Fibroblast of upper back skin (primary cell): ENCODE results near the gene FAM114A2.
A peak's percentile ranks its signal among the peaks of the same experiment; 100 is the strongest.
"Not testable (repeated sequence)": the region's sequence is repeated elsewhere in the genome, so short reads cannot be mapped to it uniquely, and the experiment has no call there.

ENCODE experiments used
- DNase-seq: peaks from one replicate; pipeline ENCODE4 v3.0.0-alpha.2; 2013

Gene FAM114A2

DNA sequence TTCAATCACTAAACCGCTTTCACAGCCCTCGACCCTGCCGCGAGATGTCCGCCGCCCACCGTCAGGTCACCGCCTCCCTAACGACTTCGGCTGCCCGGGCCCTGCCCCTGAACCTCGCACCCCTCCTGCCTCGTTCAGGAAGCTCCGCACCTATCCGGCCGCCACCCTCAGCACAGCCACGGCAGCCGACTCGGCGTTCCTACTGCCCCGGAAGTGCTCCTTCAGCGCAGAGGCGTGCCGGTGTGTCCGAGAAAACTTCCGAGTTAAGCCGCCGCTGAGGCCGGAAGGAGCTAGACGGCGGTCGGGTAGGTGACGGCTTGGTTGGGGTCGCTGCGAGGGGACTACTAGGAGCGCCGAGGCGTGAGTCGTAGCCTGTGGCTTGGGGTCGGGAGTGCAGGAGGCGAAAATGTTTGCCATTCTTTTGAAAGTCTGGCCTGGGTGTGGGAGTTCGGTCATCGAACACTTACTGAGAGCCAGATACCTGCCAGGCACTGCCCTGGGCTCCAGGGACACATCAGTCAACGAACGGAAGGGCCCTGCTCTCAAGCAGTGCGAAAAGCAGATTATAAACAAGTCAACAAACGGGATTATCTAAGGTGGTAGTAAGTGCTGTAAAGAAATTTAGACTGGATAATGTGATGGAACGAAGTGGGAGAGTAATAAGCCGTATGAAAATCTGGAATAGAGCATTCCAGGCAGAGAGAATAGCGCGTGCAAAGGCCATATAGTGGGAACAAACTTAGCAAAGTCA, at the start of gene FAM114A2, which contains the start of gene MFAP3:
TSS of gene FAM114A2 (minus strand) at position 204 of the 751 bp plus-strand sequence. CDS start 3,957 bp downstream, outside the sequence.
TSS of gene MFAP3 (plus strand) at position 261 of the 751 bp plus-strand sequence. CDS start 10,756 bp downstream, outside the sequence.
- DNase-seq = peak; percentile 81

DNA sequence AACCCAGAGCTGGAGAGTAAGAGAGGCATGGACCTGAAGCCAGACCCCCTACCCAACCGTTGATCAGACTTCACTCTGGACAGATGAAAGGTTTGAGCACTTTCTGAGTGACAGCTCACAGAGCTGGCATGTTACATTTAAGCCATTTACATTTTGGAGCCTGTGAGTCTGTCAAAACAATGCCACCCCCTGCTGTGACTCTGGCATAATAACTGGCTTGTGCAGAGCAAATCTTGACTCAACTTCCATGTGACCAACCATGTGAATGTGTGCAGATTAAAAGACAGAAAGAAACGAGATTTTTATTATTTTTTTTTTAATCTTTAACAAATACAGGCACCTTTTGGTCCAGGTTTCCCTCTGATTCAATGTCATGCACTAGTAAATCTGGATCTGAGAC, 48.5 kb upstream of the FAM114A2 start:
- DNase-seq = peak; percentile 57

DNA sequence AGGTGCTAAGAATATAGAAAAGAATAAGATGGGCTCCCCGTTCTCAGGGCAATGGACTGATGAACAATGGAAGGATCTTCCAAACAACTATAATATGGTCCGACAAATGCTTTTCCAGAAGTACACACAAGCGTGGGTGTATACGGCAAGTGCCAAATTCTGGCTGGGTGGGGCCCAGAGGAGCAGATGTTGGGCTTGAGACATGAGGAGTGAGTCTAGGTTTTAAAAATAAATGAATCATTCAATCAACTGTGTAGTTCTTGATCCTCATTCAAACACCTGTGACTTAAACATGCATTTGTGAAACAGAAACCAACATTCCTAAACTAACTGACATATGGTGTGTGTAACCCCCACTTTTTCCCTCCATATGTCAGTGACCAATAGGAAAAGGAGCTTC, 47.9 kb upstream of the FAM114A2 start:
- peak; percentile 32 for DNase-seq

DNA sequence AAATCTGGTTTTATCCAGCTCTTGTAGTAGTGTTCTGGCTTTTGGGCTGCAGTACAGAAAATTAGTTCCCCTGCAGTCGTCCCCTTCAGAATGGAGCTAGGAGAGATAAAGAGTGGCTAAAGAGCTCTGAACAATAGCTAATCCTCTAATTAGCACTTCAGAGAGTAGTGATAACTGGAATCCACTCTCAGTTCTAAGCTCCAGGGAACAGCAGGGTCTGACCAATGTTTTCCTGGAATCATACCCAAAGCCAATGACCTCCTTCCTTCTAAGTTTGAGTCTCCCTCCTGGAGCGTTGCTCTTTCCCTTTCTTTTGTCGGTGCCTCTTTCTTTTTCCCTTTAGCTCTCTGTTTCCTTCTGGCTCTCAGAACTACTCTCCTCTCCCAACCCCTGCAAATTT, 47.4 kb upstream of the FAM114A2 start:
- DNase-seq = no peak

DNA sequence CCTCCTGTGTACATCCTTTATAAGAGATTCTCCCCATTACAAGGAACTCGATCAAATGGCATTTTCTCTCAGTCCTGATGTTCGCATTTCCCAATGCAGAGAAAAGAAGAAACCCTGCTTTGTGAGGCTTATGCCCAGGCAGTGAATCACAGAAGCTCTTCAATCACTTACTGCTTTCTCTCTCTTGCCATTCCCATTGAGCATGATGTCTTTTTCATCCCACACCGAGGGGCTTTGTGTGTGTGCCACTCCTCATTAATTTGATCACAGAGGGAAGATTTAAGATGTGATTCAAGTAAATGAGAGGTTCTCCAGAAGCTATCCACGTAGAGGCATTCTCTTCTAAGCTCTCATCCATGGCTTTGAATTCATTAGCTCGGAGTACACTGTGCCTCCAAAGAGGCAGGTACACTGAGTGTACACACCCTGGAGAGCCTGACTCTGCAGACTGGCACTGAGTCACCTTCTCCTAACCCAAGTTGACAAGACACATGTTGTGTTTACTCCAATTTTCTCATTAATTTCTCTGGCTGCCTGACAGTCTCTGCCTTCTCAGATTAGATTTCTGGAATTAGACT, 45.4 kb upstream of the FAM114A2 start:
- no peak for DNase-seq

DNA sequence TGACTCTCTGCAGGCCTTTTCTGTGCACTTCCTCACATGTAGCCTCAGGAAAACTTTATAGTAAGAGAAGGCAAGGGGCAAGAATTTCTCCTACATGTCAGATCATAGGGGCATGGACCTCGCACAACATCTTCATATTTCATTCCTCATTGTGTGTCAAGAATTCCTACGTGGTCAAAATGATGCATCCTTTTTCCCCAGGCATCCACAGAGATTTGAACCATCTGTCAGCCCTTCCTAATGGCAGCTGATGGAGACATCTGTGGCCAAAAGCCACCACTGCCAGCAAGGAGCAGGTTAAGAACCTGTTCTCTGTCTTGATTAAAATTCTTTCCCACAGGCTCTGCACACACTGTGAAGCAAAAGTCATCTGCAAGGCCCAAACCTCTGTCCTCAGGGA, 42.5 kb upstream of the FAM114A2 start:
- DNase-seq = no peak

DNA sequence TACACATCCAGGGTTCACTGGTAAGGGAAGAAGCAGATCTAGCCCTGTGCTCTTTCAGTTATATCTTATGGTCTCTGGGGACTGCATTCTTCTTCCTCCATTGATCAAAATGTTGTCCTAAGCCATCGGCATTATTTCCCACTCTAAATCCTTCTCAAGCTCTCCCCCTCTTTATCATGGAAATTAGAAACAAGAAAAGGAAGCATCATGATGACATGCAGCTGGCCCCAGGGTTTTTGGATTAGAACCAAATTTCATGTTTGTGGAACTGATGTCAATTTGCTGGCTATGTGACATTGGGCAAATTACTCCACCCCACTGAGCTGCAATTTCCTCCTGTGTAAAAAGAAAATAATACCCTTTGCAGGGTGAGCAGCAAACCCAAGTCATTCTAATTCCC, 39.6 kb upstream of the FAM114A2 start:
- DNase-seq = no peak

DNA sequence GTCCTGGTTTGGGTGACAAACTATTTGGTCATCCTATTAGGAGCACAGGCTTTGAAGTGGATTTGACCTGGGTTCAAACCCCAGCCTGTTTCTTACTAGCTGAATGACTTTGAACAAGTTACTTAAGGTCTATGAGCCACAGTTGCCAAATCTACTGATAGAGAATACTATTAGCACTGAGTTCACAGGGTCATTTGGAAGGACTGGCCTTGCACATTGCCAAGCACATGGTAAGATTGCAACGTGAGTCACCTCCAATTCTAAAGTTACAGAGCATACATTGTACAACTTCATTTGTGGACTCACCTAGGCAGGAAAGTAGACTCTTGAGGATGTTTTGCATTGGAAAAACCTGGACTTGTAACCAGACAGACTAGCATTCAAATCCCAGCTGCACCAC, 39.0 kb upstream of the FAM114A2 start:
- peak; percentile 35 for DNase-seq

DNA sequence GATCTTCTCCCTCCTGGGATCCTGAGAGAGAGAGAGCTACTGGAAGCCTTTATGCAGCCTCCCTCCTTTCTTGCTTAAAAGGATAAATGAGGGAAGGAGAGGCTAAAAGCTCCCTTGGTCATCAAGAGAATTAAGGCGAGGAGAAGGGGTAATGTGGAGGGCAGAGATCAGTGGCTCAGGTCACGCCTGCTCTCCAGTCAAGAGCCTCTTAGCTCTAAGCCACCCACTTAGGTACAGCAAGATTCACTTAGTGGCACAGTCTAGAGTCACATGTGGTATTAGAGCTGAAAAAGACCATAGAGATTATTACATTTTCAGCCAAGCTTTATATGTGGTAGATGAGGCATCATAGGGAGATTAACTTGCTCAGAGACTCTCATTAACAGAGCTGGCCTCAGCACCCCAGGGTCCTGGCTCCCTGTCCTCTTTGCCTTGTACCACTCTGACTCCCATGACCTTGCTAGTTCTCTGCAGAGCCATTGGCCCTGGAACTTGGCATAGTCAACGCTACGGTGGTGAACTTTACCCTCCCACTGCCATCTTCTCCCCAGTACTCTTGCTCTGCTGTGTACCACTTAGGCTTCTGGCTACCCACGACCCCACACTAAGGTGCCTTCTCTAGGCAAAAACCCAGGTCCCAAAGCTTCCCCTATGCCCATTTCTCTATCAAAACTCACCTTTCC, 37.7 kb upstream of the FAM114A2 start:
- DNase-seq = no peak

DNA sequence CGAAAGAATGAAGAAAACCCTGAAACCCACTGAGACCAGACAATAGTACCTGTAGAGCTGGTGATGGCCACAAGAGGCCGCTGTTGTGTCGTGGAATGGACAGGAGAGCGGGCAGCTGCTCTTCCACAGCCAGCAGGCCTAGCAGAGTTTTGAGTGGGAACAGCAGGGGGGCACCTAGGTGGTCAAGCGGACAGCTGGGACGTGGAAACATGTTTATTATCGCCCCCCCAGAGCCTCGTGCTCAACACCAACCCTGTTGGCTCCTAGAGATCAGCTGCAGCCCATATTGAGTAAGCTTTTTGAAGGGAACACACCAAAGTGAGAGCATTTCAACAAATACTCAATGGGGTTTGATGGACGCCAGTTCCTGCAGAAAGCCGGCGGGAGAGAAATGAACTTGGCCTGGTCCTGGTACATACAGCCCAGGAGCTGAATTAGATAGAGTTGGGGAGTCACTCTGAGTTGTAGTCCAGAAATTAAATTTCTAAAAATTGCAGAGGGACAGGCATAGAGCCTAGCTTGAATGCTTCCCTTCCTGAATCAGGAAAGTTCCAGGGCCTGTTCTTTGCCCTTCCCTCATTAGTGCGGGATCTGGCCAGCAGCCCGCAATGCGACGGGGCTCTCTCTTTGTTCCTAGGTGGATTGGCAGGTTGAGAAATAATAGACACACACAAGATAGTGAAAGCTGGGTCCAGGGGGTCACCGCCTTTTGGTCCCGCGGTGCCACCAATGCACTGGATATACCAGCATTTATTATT, 33.9 kb upstream of the FAM114A2 start:
- DNase-seq = peak; percentile 71

DNA sequence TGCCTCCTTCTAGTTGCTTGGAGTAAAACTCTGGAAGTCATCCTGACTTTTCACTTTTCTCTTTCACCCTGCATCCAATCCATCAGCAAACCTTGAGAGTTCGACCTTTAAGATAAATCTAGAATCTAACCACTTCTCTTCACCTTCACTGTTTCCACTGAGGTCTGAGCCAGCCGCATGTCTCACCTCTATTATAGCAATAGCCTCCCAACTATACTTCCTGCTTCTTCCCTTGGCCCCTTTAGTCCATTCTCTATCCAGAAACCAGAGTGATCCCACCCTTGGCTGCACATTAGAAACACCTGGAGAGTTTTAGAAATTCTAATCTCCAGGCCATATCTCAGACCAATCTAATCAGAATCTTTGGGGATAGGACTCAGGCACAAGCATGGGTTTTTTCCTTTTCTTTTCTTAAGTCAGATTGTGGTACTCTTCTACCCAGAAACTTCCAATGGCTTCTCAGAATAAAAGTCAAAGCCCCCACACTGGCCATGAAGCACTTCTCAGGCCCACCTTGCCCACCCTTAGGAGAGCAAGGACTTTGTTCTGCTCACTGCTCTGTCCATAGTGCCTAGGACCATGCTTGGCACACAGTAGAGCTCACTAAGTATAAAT, 33.2 kb upstream of the FAM114A2 start:
- DNase-seq = no peak

DNA sequence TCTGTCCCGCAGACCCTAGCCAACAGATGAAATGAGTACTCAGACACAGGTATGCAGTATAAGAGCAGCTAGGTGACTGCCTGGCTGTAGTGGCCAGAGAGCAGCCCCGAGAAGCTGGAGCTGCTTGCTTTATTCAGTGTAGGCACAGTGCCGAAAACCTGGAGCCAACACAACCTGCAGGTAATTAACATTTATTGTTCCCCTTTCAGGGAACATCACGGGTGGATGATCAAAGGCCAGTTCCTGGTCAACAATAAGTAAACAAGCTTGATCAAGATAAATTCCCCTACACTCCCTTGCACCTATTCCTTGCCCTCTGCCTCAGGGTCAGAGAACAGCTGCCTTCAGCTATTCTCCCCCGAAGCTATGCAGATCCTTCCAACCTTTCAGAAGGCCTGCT, 31.1 kb upstream of the FAM114A2 start:
- not testable (repeated sequence) for DNase-seq

DNA sequence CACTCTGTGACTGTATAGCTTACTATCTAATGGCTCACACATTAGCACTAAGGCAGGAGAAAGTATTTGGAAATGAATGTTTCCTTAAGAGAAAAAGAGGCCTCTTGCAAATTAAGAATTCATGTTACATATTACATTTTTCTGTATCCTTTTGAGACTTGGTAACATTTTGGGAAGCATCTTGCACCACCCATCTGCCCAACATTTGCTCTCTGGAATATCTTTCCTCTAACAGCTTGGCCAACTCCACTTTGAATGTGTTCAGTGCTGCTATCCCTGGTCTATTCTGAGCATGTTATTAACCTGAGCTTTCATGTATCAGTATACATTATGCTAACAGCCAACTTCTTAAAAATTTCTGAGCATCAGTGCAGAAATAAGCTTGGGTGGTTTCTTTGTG, 27.3 kb upstream of the FAM114A2 start:
- DNase-seq = no peak

DNA sequence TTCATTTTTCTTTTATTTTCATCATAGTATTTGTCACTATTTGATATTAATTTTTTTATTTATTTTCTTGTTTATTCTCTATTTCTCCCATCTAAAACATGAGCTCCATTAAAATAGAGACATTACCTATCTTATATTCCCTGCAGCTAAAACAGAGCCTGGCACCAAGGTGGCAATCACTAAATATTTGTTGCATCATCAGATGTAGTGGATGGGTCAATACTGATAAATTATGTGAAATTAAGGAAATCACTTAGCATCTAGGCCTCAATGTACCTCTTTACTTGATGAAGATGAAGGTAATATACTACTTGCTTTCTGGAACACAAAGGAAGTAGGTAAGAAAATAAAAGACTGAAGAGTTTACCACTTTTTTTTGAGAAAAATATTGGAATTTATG, 24.7 kb upstream of the FAM114A2 start:
- no peak for DNase-seq

DNA sequence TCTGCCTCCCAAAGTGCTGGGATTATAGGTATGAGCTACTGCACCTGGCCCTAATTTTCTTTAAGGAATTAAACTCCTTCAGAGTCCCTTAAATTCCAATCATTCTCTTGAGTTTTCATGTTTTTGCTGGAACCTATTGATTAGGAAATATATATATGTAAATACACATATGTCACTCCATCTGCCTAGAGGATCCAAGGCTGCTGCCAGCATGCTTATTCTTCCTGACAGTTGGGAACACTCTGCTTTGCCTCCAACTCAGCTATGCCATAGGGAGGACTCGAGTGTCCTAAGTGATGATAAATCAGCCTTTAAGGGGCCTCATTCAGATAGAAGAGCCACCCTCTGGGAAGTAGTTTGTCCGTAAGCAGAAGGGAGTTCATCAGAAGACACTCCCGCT, 21.9 kb upstream of the FAM114A2 start:
- no peak for DNase-seq

DNA sequence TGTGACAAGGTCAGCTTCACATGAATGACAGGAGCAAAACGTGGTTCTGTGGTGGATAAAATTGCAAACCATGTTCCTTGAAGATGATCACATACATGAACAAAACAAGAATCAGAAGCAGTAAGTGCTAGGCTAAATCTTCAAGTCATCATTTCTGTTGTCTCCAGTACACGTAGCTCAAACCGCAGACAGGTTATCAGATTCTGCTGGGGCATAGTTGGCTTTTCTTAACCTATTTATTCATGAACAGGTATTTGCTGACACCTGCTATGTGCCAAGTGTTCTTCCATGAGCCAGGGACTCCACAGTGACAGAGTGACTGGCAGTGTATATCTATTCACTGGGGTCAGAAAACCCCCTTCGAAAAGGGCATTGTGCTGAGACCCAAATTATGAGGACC, 20.9 kb upstream of the FAM114A2 start:
- DNase-seq = no peak

DNA sequence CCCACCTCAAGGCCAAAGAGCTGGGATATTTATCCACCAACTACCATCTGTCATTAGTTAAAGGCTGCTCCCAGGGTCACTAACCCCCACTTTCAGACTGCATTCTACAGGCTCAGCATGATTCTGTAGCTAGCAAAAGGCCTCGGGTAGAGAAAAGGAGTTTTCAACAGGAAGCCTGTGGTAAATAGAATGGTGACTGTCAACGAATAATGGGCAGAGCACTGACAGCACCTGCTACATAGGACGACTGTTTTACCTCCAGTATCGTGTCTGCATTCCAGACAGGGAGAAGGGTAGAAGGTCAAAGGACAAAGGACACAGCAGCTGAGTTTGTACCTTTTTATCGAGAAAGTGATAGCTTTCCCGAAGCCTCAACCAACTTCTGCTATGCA, 20.3 kb upstream of the FAM114A2 start:
- no peak for DNase-seq

DNA sequence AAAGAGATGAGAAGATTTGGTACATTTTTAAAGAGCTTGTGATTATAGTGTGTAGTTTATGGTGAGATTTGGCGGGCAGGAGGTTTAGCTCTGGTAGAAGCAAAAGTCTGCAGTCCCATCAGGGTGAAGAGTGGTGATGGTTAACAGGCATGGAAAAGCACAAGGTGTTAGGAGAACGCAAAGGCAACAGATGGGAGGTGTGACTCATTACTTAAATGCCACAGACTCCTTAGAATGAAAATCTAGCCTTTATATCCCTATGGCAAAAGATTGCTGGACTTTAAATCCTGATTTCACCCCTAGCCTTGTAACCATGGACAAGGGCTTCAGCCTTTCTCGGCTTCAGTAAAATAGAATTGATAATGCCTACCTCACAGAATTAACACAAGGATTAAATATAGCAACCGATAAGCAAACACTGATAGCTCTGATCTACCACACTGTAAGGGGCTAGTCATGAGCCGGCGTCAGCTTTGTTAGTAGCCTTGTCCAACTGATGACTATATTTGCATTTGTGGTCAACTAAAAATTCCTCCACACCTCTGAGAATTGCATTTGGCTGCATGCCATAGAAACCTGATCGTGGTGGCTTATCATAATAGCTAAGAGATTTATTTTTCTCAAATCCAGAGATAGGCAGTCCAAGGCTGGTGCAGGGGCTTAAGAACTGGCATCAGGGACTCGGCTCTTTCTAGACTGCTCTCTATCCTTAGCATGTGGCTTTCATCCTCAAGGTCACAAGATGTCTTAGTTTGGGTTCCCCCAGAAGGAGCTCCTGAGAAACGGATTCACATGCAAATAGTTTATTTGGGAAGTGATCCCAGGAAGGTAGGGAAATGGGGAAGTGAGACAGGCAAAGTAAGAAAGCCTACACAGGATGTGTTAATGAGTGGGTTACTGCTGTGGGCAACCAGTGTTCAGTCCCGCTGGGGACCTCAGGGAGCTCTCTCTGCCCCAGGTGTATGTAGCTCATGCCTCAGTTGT, 19.6 kb upstream of the FAM114A2 start:
- DNase-seq = peak; percentile 19

DNA sequence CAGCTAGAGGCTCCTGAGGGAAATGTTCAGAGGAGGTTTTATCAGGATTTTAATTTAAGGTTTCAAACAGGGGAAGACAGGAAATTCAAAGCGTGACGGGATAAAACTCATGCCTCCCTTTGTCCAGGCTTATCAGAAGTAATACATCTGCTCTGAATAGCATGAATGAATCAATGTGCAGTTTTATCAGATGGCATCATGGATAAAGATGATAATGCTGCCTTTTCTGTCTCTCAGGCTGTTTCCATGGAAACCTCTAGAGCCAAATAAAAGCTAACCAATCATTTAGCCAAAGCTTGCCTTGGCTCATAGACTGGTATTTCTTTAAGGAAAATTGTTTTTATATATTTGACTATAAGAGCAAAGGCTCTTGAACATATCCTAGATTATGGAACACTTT, 16.5 kb upstream of the FAM114A2 start:
- no peak for DNase-seq

DNA sequence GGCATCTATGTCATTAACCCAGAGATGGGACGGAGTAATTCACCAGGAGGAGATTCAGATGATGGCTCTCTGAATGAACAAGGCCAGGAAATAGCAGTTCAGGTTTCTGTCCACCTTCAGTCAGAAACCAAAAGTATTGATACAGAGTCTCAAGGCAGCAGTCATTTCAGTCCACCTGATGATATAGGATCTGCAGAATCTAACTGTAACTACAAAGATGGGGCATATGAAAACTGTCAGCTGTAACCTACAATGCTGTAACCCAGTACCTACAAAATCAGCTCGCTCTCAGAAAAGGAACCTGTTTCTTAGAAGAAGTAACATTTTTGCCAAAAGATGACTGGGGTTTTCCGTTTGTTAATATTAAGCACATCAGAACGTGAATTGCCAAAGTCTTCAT, 14.8 kb upstream of the FAM114A2 start:
- DNase-seq = no peak

DNA sequence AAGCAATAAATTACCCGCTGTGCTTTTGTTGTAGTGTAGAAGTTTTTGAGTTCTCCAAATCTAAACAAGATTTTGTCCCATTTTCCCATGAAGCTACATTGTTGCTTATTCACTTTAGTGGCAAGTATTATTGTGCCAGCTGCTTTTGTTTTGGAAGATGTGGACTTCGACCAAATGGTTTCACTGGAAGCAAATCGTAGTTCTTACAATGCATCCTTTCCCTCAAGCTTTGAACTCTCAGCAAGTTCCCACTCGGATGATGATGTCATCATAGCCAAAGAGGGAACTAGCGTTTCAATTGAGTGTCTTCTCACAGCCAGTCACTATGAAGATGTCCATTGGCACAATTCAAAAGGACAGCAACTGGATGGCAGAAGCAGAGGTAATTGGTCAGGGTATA, 10.9 kb upstream of the FAM114A2 start:
- DNase-seq = no peak

DNA sequence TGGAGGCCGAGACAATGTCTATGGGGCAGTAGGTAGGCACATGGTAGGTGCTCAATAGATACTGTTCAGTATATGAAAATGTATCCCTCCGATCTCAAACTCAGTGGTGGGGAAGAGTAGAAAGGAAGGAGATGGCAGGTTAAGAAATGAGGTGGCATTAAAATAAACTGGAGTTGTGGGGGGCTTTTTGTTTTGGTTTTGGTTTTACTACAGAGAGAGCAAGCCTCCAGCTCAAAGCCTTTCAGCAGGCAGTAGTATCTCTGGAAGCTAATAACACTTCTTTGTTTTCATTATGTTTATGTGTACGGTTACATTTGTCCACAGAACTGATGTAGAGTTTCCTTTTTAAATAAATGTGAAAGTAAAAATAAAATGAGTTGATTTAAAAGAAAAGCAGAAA, 8.6 kb upstream of the FAM114A2 start:
- DNase-seq = no peak
